ENCODE data around the gene JAZF1. TPM values are rescaled to one million over a fixed set of nuclear protein-coding genes. Genes with fewer than 3 reads are reported as not detected.

Gene JAZF1
- total and polyA plus RNA-seq, 5 donors from 2014 or later, result 6.4 to 30.7 (median 7.6) TPM

Other genes with a start within 250 kb of the JAZF1 start
- 1.3 TPM for gene CREB5, start 231.7 kb upstream of the JAZF1 start, total RNA-seq
- not detected for gene CREB5, start 231.7 kb upstream of the JAZF1 start, polyA plus RNA-seq

Data from CD4-positive, CD25-positive, alpha-beta regulatory T cell (primary cell).